ENCODE data around the gene CFAP77. TPM values are rescaled to one million over a fixed set of nuclear protein-coding genes. Genes with fewer than 3 reads are reported as not detected.

CFAP77 gene
- total and polyA plus RNA-seq, 2 of the 4 experiments (the other 2 are of a cell fraction), result not detected

- no peak overlapping the region for H2BK5ac ChIP-seq (ENCODE audit: low read depth, low read length, poor library complexity, severe bottlenecking)
- no peaks in the 10 kb centered on the region for H3K36me3 ChIP-seq (ENCODE audit: control insufficient read depth, insufficient read depth, low read length)
- no peaks in the 10 kb centered on the region for H3K79me1 ChIP-seq (ENCODE audit: low read depth in 1 of 2, low read length in 2 of 2)
- dilution Hi-C loops (cut with HindIII; ENCODE audit: low sequenced_read_pairs, unreplicated experiment), result no loop called here
- H3K18ac ChIP-seq (ENCODE audit: low read depth, low read length), result no peak overlapping the region
- no peaks in the 10 kb centered on the region for H4K20me1 ChIP-seq (ENCODE audit: insufficient read depth, low read length)
- peak overlapping the region; percentile 6 for H2AFZ ChIP-seq (replicated peaks; ENCODE audit: low read length, poor library complexity)
- no peak overlapping the region for H2BK120ac ChIP-seq (ENCODE audit: low read depth, low read length)
- no peak overlapping the region for H3K4me2 ChIP-seq (ENCODE audit: low read depth, low read length)
- no peak overlapping the region for H2BK15ac ChIP-seq (ENCODE audit: low read depth, low read length)
- DNase-seq (peak; percentile 67), ATAC-seq (ENCODE audit: low read depth) (peak; percentile 94)
- WGBS, 2 experiments (ENCODE audit: extremely low coverage in 2 of 2, insufficient read length in 1 of 2), result 45% methylated on average over 19 of the region's 24 CpGs; no CpG with 5 or more reads in 1 of the 2 experiments
- BruUV-seq (replicated peaks), result no TSS peak
- intact Hi-C loops (cut with micrococcal nuclease), result loop anchor here (1.0 to 10.0 kb wide), 6 partner anchors 67 to 464 kb away; partner anchors contain the start of gene CFAP77
- H3K4me1 ChIP-seq (ENCODE audit: control insufficient read depth, insufficient read depth, low read length), result no peaks in the 10 kb centered on the region
- no peak overlapping the region for H4K5ac ChIP-seq (ENCODE audit: low read depth, low read length)
- peak overlapping the region; percentile 39 for H2AK9ac ChIP-seq (replicated peaks; ENCODE audit: low read depth, low read length, poor library complexity)
- no peak overlapping the region for H3K14ac ChIP-seq (replicated peaks; ENCODE audit: low read depth, low read length)
- H3K27me3 ChIP-seq (ENCODE audit: control insufficient read depth, insufficient read depth, low read length), result peaks cover 57% of the 10 kb centered on the region
- no peak overlapping the region for H2BK20ac ChIP-seq (ENCODE audit: low read depth, low read length)
- ChIA-PET POLR2A (ENCODE audit: unreplicated experiment) (no interaction called here), CTCF (interaction anchor here (0.6 to 1.5 kb wide), 4 partner anchors 10 to 144 kb away, joined by 3 to 4 read pairs (median 4); no protein-coding TSS in a partner anchor)
- H4K8ac ChIP-seq (ENCODE audit: low read depth in 2 of 2, low read length in 2 of 2), result no peak overlapping the region
- H3K27ac ChIP-seq (ENCODE audit: insufficient read depth, low read length), result no peak overlapping the region
- H3K4me3 ChIP-seq (ENCODE audit: insufficient read depth, low read depth, low read length), result no peak overlapping the region
- peak; percentile 85 for TF ChIP-seq RAD21 (IDR thresholded peaks at IDR 0.05; ENCODE audit: low read length)
- TF ChIP-seq NFE2L2 (IDR thresholded peaks at IDR 0.05; ENCODE audit: low read depth, low read length), result no peak
- peak; percentile 79 for TF ChIP-seq CTCF (conservative IDR thresholded peaks at IDR 0.05; ENCODE audit: low read depth, low read length)
- no peak for TF ChIP-seq MAFK (IDR thresholded peaks at IDR 0.05; ENCODE audit: low read depth, low read length)
- peak; percentile 90 for TF ChIP-seq SMC3 (IDR thresholded peaks at IDR 0.05; ENCODE audit: low read depth, low read length)
- H3K4ac ChIP-seq (ENCODE audit: low read depth, low read length), result no peak overlapping the region
- H3K56ac ChIP-seq (ENCODE audit: extremely low read depth, insufficient read depth, low read length), result no peak overlapping the region
- H3K23ac ChIP-seq (ENCODE audit: low read depth, low read length), result no peak overlapping the region
- H2AK5ac ChIP-seq (ENCODE audit: low read depth, low read length), result no peak overlapping the region
- H3K9me1 ChIP-seq (ENCODE audit: insufficient read depth, low read length), result no peaks in the 10 kb centered on the region
- in situ Hi-C loops (cut with MboI; ENCODE audit: low sequenced_read_pairs), result loop anchor here (5.0 kb wide), 2 partner anchors 69 to 289 kb away; no protein-coding TSS in a partner anchor
- no peak overlapping the region for H3K9ac ChIP-seq (ENCODE audit: low read depth, low read length)
- H3K9me3 ChIP-seq (ENCODE audit: control insufficient read depth, insufficient read depth, low read length), result no peaks in the 10 kb centered on the region
- no peak overlapping the region for H4K91ac ChIP-seq (ENCODE audit: insufficient read depth, low read depth, low read length)
These were observed 97.9 kb downstream of the CFAP77 start for GRCh38 chr9:132507670-132508469.
